ENCODE measurements around the gene USP36.

Gene USP36

DNA sequence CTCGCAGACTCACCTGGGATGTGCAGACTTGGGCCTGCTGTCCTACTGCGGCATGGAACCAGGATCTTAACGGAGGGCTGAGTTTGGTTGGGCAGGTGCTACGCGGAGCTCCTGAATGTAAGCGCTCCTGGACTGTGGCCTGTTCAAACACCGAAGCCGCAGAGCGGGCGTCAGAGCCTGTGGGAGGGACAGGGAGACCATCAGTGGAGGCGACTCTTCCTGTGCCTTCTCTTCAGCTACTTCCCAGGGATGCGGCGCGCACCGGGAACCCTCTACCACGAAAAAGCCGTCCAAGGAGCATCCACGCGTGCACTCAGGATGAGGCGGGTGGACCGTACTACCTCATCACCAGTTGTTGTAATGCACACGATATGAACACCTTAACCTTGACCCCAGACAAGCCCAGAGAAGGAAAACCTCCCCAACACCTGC is 2.0 kb downstream of the USP36 start:
- DNase-seq (ENCODE audit: extremely low read depth, insufficient read length) = no peak
- H3K27me3 ChIP-seq (replicated peaks; ENCODE audit: control insufficient read depth, insufficient read depth, low read length) = no peaks in the 10 kb centered on the region
- peaks cover 12% of the 10 kb centered on the region for H3K36me3 ChIP-seq (ENCODE audit: control insufficient read depth, insufficient read depth, low read length)
- peak overlapping the region; percentile 25; the same call in 1 of the 2 replicates for H3K4me3 ChIP-seq (replicated peaks; ENCODE audit: low read depth, low read length)
- TF ChIP-seq, protein P1, sequence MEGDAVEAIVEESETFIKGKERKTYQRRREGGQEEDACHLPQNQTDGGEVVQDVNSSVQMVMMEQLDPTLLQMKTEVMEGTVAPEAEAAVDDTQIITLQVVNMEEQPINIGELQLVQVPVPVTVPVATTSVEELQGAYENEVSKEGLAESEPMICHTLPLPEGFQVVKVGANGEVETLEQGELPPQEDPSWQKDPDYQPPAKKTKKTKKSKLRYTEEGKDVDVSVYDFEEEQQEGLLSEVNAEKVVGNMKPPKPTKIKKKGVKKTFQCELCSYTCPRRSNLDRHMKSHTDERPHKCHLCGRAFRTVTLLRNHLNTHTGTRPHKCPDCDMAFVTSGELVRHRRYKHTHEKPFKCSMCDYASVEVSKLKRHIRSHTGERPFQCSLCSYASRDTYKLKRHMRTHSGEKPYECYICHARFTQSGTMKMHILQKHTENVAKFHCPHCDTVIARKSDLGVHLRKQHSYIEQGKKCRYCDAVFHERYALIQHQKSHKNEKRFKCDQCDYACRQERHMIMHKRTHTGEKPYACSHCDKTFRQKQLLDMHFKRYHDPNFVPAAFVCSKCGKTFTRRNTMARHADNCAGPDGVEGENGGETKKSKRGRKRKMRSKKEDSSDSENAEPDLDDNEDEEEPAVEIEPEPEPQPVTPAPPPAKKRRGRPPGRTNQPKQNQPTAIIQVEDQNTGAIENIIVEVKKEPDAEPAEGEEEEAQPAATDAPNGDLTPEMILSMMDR (IDR thresholded peaks at IDR 0.05; ENCODE audit: insufficient read depth, low read length, poor library complexity, severe bottlenecking) = no peak

DNA sequence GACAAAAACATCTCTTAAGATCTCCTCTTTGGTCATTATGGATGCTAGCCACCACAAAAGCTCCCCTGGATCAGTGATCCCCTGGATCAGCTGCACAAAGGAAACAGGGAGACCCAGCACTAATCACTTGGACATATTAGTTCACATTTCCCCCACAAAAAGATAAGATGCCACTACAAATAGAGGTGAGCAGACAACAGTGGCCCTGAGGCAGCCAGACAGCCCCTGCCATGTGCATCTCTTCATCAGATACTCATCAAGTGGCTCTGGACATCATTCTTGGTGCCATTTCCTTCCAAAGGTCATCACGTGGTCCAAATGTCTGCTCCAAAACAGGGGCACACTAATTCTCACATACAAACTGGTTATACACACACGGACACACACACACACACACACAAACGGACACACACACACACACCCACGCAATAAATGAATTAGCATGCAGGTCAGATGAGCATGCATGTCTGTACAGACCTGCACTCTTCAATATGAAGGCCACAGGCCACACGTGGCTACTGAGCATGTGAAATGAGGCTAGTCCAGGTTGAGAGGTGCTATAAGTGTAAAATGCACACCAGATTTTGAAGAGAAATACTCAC is 4.1 kb downstream of the USP36 start:
- no peak for DNase-seq (ENCODE audit: extremely low read depth, insufficient read length)
- TF ChIP-seq, protein P1 (IDR thresholded peaks at IDR 0.05; ENCODE audit: insufficient read depth, low read length, poor library complexity, severe bottlenecking) = no peak
- peaks cover 16% of the 10 kb centered on the region for H3K36me3 ChIP-seq (ENCODE audit: control insufficient read depth, insufficient read depth, low read length)
- H3K4me3 ChIP-seq (replicated peaks; ENCODE audit: low read depth, low read length) = no peak overlapping the region
- no peaks in the 10 kb centered on the region for H3K27me3 ChIP-seq (replicated peaks; ENCODE audit: control insufficient read depth, insufficient read depth, low read length)

DNA sequence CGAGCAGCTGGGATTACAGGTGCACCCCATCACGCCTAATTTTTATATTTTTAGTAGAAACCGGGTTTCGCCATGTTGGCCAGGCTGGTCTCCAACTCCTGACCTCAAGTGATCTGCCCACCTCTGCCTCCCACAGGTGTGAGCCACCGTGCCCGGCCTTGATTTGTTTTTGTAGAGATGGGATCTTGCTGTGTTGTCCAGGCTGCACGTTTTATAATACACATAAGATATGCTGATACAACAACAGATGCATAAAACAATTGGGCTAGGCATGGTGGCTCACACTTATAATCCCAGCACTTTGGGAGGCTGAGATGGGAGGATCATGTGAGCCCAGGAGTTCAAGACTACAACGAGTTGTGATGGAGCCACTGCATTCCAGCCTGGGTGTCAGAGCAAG is 6.0 kb downstream of the USP36 start:
- H3K4me3 ChIP-seq (replicated peaks; ENCODE audit: low read depth, low read length) = no peak overlapping the region
- DNase-seq (ENCODE audit: extremely low read depth, insufficient read length) = no peak
- H3K36me3 ChIP-seq (ENCODE audit: control insufficient read depth, insufficient read depth, low read length) = peaks cover 19% of the 10 kb centered on the region
- no peaks in the 10 kb centered on the region for H3K27me3 ChIP-seq (replicated peaks; ENCODE audit: control insufficient read depth, insufficient read depth, low read length)
- TF ChIP-seq, protein P1 (IDR thresholded peaks at IDR 0.05; ENCODE audit: insufficient read depth, low read length, poor library complexity, severe bottlenecking) = no peak

DNA sequence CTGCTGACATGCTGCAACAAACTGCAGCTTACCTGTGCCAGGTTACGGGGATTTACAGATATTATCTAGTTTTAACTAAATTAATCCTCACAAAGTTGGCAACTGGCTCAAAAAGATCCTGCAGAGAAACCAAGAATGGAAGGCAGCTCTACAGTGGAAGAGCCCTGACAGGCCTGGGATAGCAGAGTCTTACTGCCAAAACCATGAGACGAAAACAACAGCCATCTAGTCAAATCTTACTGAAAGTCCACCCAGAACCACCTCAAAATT is 8.1 kb downstream of the USP36 start:
- H3K36me3 ChIP-seq (ENCODE audit: control insufficient read depth, insufficient read depth, low read length) = peaks cover 28% of the 10 kb centered on the region
- H3K4me3 ChIP-seq (replicated peaks; ENCODE audit: low read depth, low read length) = no peak overlapping the region
- no peaks in the 10 kb centered on the region for H3K27me3 ChIP-seq (replicated peaks; ENCODE audit: control insufficient read depth, insufficient read depth, low read length)
- TF ChIP-seq, protein P1 (IDR thresholded peaks at IDR 0.05; ENCODE audit: insufficient read depth, low read length, poor library complexity, severe bottlenecking) = no peak
- DNase-seq (ENCODE audit: extremely low read depth, insufficient read length) = no peak

DNA sequence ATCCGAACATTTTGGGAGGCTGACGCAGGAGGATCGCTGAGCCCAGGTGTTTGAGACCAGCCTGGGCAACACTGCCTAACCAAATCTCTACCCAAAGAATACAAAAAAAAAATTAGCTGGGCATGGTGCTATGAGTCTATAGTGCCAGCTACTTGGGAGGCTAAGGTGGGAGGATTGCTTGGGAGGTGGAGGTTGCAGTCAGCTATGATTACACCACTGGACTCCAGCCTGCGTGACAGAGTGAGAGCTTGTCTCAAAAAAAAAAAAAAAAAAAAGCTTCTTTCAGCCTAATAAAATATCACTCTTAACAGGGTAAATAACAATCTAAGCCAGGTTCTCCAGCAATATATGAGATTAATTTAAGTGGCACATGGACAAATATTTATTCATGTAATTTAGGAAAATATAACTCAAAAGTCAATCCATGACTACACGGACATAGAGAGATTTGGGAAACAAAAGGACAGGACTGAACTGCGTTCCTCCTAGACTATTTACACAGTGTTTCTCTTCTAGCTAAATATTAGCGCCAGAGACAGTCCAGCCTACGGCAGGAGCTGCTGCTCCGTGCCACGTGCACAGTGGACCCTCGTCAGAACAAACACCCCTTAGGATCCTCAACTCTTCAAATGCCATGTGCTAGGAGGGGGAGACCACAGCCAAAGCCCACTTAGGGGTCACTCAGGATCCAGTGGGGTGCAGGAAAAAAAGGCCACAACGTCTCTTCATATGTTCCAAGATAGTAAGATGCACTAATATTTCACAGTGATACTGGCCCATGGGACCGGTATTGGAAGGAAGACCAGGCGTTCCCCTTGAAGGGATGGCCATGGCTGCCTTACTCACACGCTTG is 8.7 kb downstream of the USP36 start:
- DNase-seq (ENCODE audit: extremely low read depth, insufficient read length) = no peak

More for the DNA sequence above, 8.7 kb downstream of the USP36 start:
- TF ChIP-seq, protein P1 (IDR thresholded peaks at IDR 0.05; ENCODE audit: insufficient read depth, low read length, poor library complexity, severe bottlenecking) = no peak
- H3K27me3 ChIP-seq (replicated peaks; ENCODE audit: control insufficient read depth, insufficient read depth, low read length) = no peaks in the 10 kb centered on the region
- H3K4me3 ChIP-seq (replicated peaks; ENCODE audit: low read depth, low read length) = no peak overlapping the region
- H3K36me3 ChIP-seq (ENCODE audit: control insufficient read depth, insufficient read depth, low read length) = peaks cover 28% of the 10 kb centered on the region

Measured in GM06990 (cell line).